ENCODE data around the gene TRIP6. TPM values are rescaled to one million over a fixed set of nuclear protein-coding genes. Genes with fewer than 3 reads are reported as not detected.

The TRIP6 gene
- total RNA-seq, 1 donor from 2014 or later, result 99.9 TPM

- Histone ChIP-seq H3K27me3 (ENCODE audit: insufficient read depth, low read length) (no peaks in the 10 kb centered on the region), H3K9me3 (ENCODE audit: insufficient read depth, low read depth, low read length) (no peaks in the 10 kb centered on the region), H3K4me2 (ENCODE audit: low read length) (no peak overlapping the region), H4K20me1 (ENCODE audit: insufficient read depth, low read length) (peaks cover 87% of the 10 kb centered on the region), H3K4me3 (ENCODE audit: insufficient read depth, low read depth, low read length) (no peak overlapping the region), H3K9ac (ENCODE audit: low read length) (no peak overlapping the region), H3K79me2 (ENCODE audit: insufficient read depth, low read length) (peaks cover 88% of the 10 kb centered on the region), H3K27ac (ENCODE audit: low read depth, low read length) (no peak overlapping the region), H3K4me1 (ENCODE audit: insufficient read depth, low read length) (peaks cover 2% of the 10 kb centered on the region), H3K36me3 (ENCODE audit: insufficient read depth, low read length) (peaks cover 47% of the 10 kb centered on the region), H2AFZ (ENCODE audit: low read depth, low read length) (no peak overlapping the region)
- FAIRE-seq, result no peak
- Mint-ChIP-seq H3K4me3 (ENCODE audit: unreplicated experiment) (no peak overlapping the region), H3K9me3 (ENCODE audit: unreplicated experiment) (peaks cover 1% of the 10 kb centered on the region), H3K36me3 (ENCODE audit: low read depth, unreplicated experiment) (peaks cover 28% of the 10 kb centered on the region), H3K27ac (ENCODE audit: unreplicated experiment) (no peak overlapping the region), H3K27me3 (ENCODE audit: low read depth, unreplicated experiment) (no peaks in the 10 kb centered on the region), H3K4me1 (ENCODE audit: low read depth, unreplicated experiment) (no peaks in the 10 kb centered on the region)
- DNase-seq (ENCODE audit: low read depth), result no peak
- TF ChIP-seq CTCF (IDR thresholded peaks at IDR 0.05; ENCODE audit: insufficient read depth, low read depth, low read length) (no peak), EZH2 (IDR thresholded peaks at IDR 0.05; ENCODE audit: insufficient read depth, low read length) (no peak)
These were observed 15.0 kb downstream of the TRIP6 start for GRCh38 chr7:100882201-100882600.

- H3K27ac Mint-ChIP-seq (ENCODE audit: unreplicated experiment), result no peak overlapping the region
- Histone ChIP-seq H3K9me3 (ENCODE audit: insufficient read depth, low read depth, low read length) (no peaks in the 10 kb centered on the region), H3K4me2 (ENCODE audit: low read length) (no peak overlapping the region), H3K79me2 (ENCODE audit: insufficient read depth, low read length) (peaks cover 88% of the 10 kb centered on the region), H3K27ac (ENCODE audit: low read depth, low read length) (no peak overlapping the region), H4K20me1 (ENCODE audit: insufficient read depth, low read length) (peaks cover 88% of the 10 kb centered on the region), H3K27me3 (ENCODE audit: insufficient read depth, low read length) (no peaks in the 10 kb centered on the region), H3K9ac (ENCODE audit: low read length) (peak overlapping the region; percentile 23), H3K4me1 (ENCODE audit: insufficient read depth, low read length) (peaks cover 6% of the 10 kb centered on the region), H3K36me3 (ENCODE audit: insufficient read depth, low read length) (peaks cover 49% of the 10 kb centered on the region), H2AFZ (ENCODE audit: low read depth, low read length) (no peak overlapping the region), H3K4me3 (ENCODE audit: insufficient read depth, low read depth, low read length) (no peak overlapping the region)
- TF ChIP-seq EZH2 (IDR thresholded peaks at IDR 0.05; ENCODE audit: insufficient read depth, low read length) (no peak), CTCF (IDR thresholded peaks at IDR 0.05; ENCODE audit: insufficient read depth, low read depth, low read length) (no peak)
- H3K27me3 Mint-ChIP-seq (ENCODE audit: low read depth, unreplicated experiment), result no peaks in the 10 kb centered on the region
- DNase-seq (ENCODE audit: low read depth), result no peak
- peaks cover 1% of the 10 kb centered on the region for H3K9me3 Mint-ChIP-seq (ENCODE audit: unreplicated experiment)
- H3K4me1 Mint-ChIP-seq (ENCODE audit: low read depth, unreplicated experiment), result peaks cover 3% of the 10 kb centered on the region
- H3K36me3 Mint-ChIP-seq (ENCODE audit: low read depth, unreplicated experiment), result peaks cover 28% of the 10 kb centered on the region
- no peak for FAIRE-seq
- peak overlapping the region; percentile 57 for H3K4me3 Mint-ChIP-seq (ENCODE audit: unreplicated experiment)
These were observed 15.8 kb downstream of the TRIP6 start for GRCh38 chr7:100882785-100883526.

Data from astrocyte (in vitro differentiated cells and primary cell).